ENCODE measurements around the gene HBEGF.

- TF ChIP-seq EZH2 (IDR thresholded peaks at IDR 0.05; ENCODE audit: borderline replicate concordance, low read length) (no peak), CTCF (IDR thresholded peaks at IDR 0.05; ENCODE audit: low read length) (no peak)
Measured at GRCh38 chr5:140363631-140364471, 17.4 kb upstream of the HBEGF start.
